Measurements from ENCODE around the gene RNF220.

DNA sequence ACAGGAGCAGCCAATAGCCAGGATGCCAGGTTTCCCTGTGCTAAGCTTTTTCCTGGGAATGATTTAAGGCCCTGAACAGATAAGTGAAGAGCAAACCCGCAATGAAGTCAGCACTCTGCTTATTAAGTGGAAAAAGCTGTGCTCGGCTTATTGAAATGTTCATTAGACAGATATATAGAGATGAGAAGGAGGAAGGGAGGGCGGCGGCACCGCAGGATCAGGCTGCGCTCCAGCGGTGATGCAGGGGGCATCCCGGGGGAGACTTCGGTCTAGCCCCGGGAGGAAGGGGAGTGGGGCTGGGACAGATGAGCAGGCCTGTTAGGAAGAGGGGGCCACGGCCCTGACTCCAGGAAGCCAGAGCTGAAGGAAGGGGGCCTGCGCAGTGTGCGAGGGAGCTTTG lies 154.3 kb downstream of the RNF220 start:
- TF ChIP-seq ETS1 (conservative IDR thresholded peaks at IDR 0.05; ENCODE audit: control insufficient read depth, low read depth, low read length) (no peak), SP2 (IDR thresholded peaks at IDR 0.05; ENCODE audit: extremely low read depth, low read depth, low read length, poor library complexity, severe bottlenecking) (no peak), POLR2A (conservative IDR thresholded peaks at IDR 0.05) (no peak), ADNP (tag; IDR thresholded peaks at IDR 0.05) (no peak), JUNB (CRISPR knock-in tag; conservative IDR thresholded peaks at IDR 0.05) (no peak), CC2D1A (IDR thresholded peaks at IDR 0.05) (no peak), ZNF609 (CRISPR knock-in tag; IDR thresholded peaks at IDR 0.05; ENCODE audit: borderline replicate concordance) (no peak), ZNF282 (CRISPR knock-in tag; IDR thresholded peaks at IDR 0.05) (no peak)
- TF ChIP-seq, protein P1, sequence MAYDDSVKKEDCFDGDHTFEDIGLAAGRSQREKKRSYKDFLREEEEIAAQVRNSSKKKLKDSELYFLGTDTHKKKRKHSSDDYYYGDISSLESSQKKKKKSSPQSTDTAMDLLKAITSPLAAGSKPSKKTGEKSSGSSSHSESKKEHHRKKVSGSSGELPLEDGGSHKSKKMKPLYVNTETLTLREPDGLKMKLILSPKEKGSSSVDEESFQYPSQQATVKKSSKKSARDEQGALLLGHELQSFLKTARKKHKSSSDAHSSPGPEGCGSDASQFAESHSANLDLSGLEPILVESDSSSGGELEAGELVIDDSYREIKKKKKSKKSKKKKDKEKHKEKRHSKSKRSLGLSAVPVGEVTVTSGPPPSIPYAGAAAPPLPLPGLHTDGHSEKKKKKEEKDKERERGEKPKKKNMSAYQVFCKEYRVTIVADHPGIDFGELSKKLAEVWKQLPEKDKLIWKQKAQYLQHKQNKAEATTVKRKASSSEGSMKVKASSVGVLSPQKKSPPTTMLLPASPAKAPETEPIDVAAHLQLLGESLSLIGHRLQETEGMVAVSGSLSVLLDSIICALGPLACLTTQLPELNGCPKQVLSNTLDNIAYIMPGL (CRISPR knock-in tag; IDR thresholded peaks at IDR 0.05): no peak
- TF ChIP-seq, protein P2, sequence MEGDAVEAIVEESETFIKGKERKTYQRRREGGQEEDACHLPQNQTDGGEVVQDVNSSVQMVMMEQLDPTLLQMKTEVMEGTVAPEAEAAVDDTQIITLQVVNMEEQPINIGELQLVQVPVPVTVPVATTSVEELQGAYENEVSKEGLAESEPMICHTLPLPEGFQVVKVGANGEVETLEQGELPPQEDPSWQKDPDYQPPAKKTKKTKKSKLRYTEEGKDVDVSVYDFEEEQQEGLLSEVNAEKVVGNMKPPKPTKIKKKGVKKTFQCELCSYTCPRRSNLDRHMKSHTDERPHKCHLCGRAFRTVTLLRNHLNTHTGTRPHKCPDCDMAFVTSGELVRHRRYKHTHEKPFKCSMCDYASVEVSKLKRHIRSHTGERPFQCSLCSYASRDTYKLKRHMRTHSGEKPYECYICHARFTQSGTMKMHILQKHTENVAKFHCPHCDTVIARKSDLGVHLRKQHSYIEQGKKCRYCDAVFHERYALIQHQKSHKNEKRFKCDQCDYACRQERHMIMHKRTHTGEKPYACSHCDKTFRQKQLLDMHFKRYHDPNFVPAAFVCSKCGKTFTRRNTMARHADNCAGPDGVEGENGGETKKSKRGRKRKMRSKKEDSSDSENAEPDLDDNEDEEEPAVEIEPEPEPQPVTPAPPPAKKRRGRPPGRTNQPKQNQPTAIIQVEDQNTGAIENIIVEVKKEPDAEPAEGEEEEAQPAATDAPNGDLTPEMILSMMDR (IDR thresholded peaks at IDR 0.05 in 2 of 3, conservative IDR thresholded peaks at IDR 0.05 in 1 of 3; ENCODE audit: insufficient read depth in 2 of 3, low read depth in 1 of 3, low read length in 3 of 3): no peak

Measured in K562 (cell line).